Endothelial cell of umbilical vein (primary cell): ENCODE measurements around the gene SYTL2. TPM values are rescaled to one million over a fixed set of nuclear protein-coding genes. Genes with fewer than 3 reads are reported as not detected.

Experiments used
- BruUV-seq: library from RNA; stranded (reverse); fragments of 400-500 nt; replicated peaks from 2 replicates; lab custom pipeline; 2021; lab: Mats Ljungman, UMichigan
- CTCF ChIA-PET: fragments of 300-600, 350-600 bp; sonication (Branson Sonifier 250); formaldehyde crosslinking; loops from one replicate; lab custom pipeline; 2021; ENCODE audit warnings: antibody characterized with exemption, inconsistent platforms; lab: Charles Lee
- POLR2A ChIA-PET: fragments of 300-600, 350-600 bp; sonication (Branson Sonifier 250); formaldehyde crosslinking; loops from one replicate; lab custom pipeline; 2021; ENCODE audit warnings: antibody characterized with exemption, inconsistent platforms; lab: Charles Lee
- DNase-seq: peaks from one replicate; pipeline ENCODE4 v3.0.0-alpha.2; 2011; ENCODE audit warnings: low read depth, low spot score
- FAIRE-seq: peaks from 2 replicates; lab custom pipeline; 2011; peaks lifted over from hg19 to GRCh38; lab: Jason Lieb, UNC
- H2AFZ ChIP-seq: 2 replicates; pipeline ENCODE4 v1.6.0; 2012; ENCODE audit warnings: low read depth, low read length, control low read depth, inconsistent platforms
- H3K27ac ChIP-seq: 2 replicates; pipeline ENCODE4 v1.5.1; 2011; ENCODE audit warnings: low read depth, mild to moderate bottlenecking, control low read depth, low read length, moderate library complexity; ENCODE audit not compliant: insufficient read depth
- H3K27me3 ChIP-seq, 2 experiments: 2 replicates each; pipeline versions ENCODE4 v1.6.0 to v1.6.1; 2011; ENCODE audit warnings: low read length in 2 of 2, mixed read lengths in 1 of 2; ENCODE audit not compliant: control insufficient read depth in 2 of 2, insufficient read depth in 2 of 2
- H3K36me3 ChIP-seq, 2 experiments: 2 replicates in 1 of 2; 3 replicates in 1 of 2; pipeline ENCODE4 v1.5.1; 2011; ENCODE audit warnings: low read length in 2 of 2, mild to moderate bottlenecking in 1 of 2, moderate library complexity in 1 of 2; ENCODE audit not compliant: control insufficient read depth in 2 of 2, insufficient read depth in 2 of 2; ENCODE audit errors: extremely low read depth in 1 of 2
- H3K4me1 ChIP-seq: 3 replicates; pipeline ENCODE4 v1.5.1; 2011; ENCODE audit warnings: mild to moderate bottlenecking, low read length; ENCODE audit not compliant: control insufficient read depth, insufficient read depth; ENCODE audit errors: extremely low read depth
- H3K4me2 ChIP-seq: 2 replicates; pipeline ENCODE4 v1.6.1; 2011; ENCODE audit warnings: low read length, control low read depth, mixed read lengths; ENCODE audit not compliant: insufficient read depth
- H3K4me3 ChIP-seq, 3 experiments: fragments of 200-600 bp in 1 of 3; sonication (generic), shearing (Covaris generic) in 1 of 3; replicated peaks in 1 of 3; 2 replicates each; pipeline ENCODE4 v1.5.1; 2011 to 2016; ENCODE audit warnings: control low read depth in 3 of 3, low read length in 3 of 3, mild to moderate bottlenecking in 2 of 3, inconsistent platforms in 1 of 3, low read depth in 1 of 3, moderate library complexity in 1 of 3; ENCODE audit not compliant: insufficient read depth in 1 of 3
- H3K79me2 ChIP-seq: 2 replicates; pipeline ENCODE4 v1.6.0; 2012; ENCODE audit warnings: low read length, inconsistent platforms; ENCODE audit not compliant: control insufficient read depth, insufficient read depth
- H3K9ac ChIP-seq: replicated peaks from 2 replicates; pipeline ENCODE3; 2011; ENCODE audit warnings: low read length, control low read depth; ENCODE audit not compliant: insufficient read depth; ENCODE audit errors: extremely low read depth
- H3K9me1 ChIP-seq: replicated peaks from 3 replicates; pipeline ENCODE4 v1.6.0; 2011; ENCODE audit warnings: mild to moderate bottlenecking, low read length; ENCODE audit not compliant: control insufficient read depth, insufficient read depth; ENCODE audit errors: extremely low read depth
- H3K9me3 ChIP-seq: replicated peaks from 2 replicates; pipeline ENCODE4 v1.5.1; 2012; ENCODE audit warnings: low read length, inconsistent platforms; ENCODE audit not compliant: control insufficient read depth, insufficient read depth
- H4K20me1 ChIP-seq: replicated peaks from 2 replicates; pipeline ENCODE3; 2011; ENCODE audit warnings: mild to moderate bottlenecking, low read length; ENCODE audit not compliant: control insufficient read depth, insufficient read depth; ENCODE audit errors: extremely low read depth
- GATA2 ChIP-seq: IDR thresholded peaks from 2 replicates; pipeline ENCODE4 v1.7.0; 2011; ENCODE audit warnings: low read depth, mild to moderate bottlenecking, moderate library complexity, mixed read lengths, low read length; ENCODE audit not compliant: insufficient read length, insufficient read depth
- JUN ChIP-seq: IDR thresholded peaks from 2 replicates; pipeline ENCODE4 v1.6.1; 2011; ENCODE audit warnings: borderline replicate concordance, low read depth; ENCODE audit not compliant: insufficient read length, insufficient read depth
- MYC ChIP-seq: IDR thresholded peaks from one replicate; pipeline ENCODE4 v1.6.1; 2011; ENCODE audit warnings: mild to moderate bottlenecking, low read depth, low read length
- POLR2A ChIP-seq: IDR thresholded peaks from 2 replicates; pipeline ENCODE4 v1.6.1; 2012; ENCODE audit warnings: low read depth, mild to moderate bottlenecking, control low read depth, low read length
- POLR2AphosphoS5 ChIP-seq: IDR thresholded peaks from 2 replicates; pipeline ENCODE4 v1.6.1; 2012; ENCODE audit warnings: low read depth, mild to moderate bottlenecking, control low read depth, low read length, moderate library complexity; ENCODE audit not compliant: insufficient read depth
- dilution Hi-C: fragments of 300-500 bp; cut with MboI; formaldehyde crosslinking; loops from one replicate; pipeline ENCODE4 v1.15.0; 2019; ENCODE audit warnings: low sequenced_read_pairs; ENCODE audit not compliant: extremely low pct_ligation_motif_present
- intact Hi-C: fragments of 100-400 bp; cut with micrococcal nuclease; formaldehyde crosslinking; loops from one replicate; pipeline ENCODE4 v1.10.0; 2022
- polyA plus RNA-seq, 4 experiments: library from polyadenylated mRNA; depleted of rRNA in 3 of 4; stranded (reverse) in 3 of 4; unstranded in 1 of 4; fragments of >200 nt; gene quantifications; 2 replicates each; pipeline versions ENCODE4 v1.2.1 to v1.2.3, GENCODE V29; 2011 to 2012; ENCODE audit warnings: missing spikeins in 1 of 4
- total RNA-seq: library from RNA; stranded (reverse); gene quantifications from 2 replicates; pipeline ENCODE4 v1.2.3, GENCODE V29; 2021
- TF ChIP-seq, protein P1 (sequence below): IDR thresholded peaks from 2 replicates; pipeline ENCODE4 v1.6.1; 2011; ENCODE audit not compliant: insufficient read depth, insufficient read length
- TF ChIP-seq, protein P2 (sequence below), 2 donors: IDR thresholded peaks; 1 replicate in 1 of 2; 2 replicates in 1 of 2; pipeline ENCODE4 v1.5.1; 2011; ENCODE audit warnings: low read length in 2 of 2, mild to moderate bottlenecking in 2 of 2, moderate library complexity in 2 of 2, control low read depth in 1 of 2, inconsistent platforms in 1 of 2, low read depth in 1 of 2; ENCODE audit not compliant: insufficient read depth in 1 of 2; ENCODE audit errors: extremely low read depth in 1 of 2

The SYTL2 gene
- total and polyA plus RNA-seq, 2 donors (not counting 3 experiments of a cell fraction or from before 2014, with no cell fraction given) = 1.4 to 2.4 TPM

GRCh38 chr11:85828640-85828978, 17.7 kb upstream of the SYTL2 start:
- Histone ChIP-seq H4K20me1 (no peaks in the 10 kb centered on the region), H3K9me1 (no peaks in the 10 kb centered on the region), H3K79me2 (no peaks in the 10 kb centered on the region), H3K4me3 (no peak overlapping the region), H3K4me2 (no peak overlapping the region), H3K27ac (no peak overlapping the region), H3K9ac (no peak overlapping the region), H2AFZ (no peak overlapping the region), H3K36me3 (no peaks in the 10 kb centered on the region), H3K4me1 (peaks cover 7% of the 10 kb centered on the region), H3K27me3 (no peaks in the 10 kb centered on the region), H3K9me3 (no peaks in the 10 kb centered on the region)
- CTCF ChIA-PET = interaction anchor here (1.1 kb wide), 1 partner anchor 26 kb away, joined by 3 read pairs; the partner anchor contains the start of gene CCDC83
- intact Hi-C loops (no loop called here), dilution Hi-C loops (no loop called here)
- DNase-seq (no peak), FAIRE-seq (no peak)
- TF ChIP-seq, protein P1, sequence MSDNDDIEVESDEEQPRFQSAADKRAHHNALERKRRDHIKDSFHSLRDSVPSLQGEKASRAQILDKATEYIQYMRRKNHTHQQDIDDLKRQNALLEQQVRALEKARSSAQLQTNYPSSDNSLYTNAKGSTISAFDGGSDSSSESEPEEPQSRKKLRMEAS = no peak
- TF ChIP-seq POLR2A (no peak), GATA2 (no peak)
- POLR2A ChIA-PET = no interaction called here
- BruUV-seq = no TSS peak

- BruUV-seq = no TSS peak
- Histone ChIP-seq H3K4me3 (no peak overlapping the region), H3K79me2 (no peaks in the 10 kb centered on the region), H3K9me3 (no peaks in the 10 kb centered on the region), H3K27me3 (no peaks in the 10 kb centered on the region), H3K4me1 (peaks cover 7% of the 10 kb centered on the region), H4K20me1 (no peaks in the 10 kb centered on the region), H3K4me2 (no peak overlapping the region), H3K9me1 (no peaks in the 10 kb centered on the region), H3K9ac (no peak overlapping the region), H3K36me3 (no peaks in the 10 kb centered on the region), H3K27ac (peak overlapping the region; percentile 3), H2AFZ (no peak overlapping the region)
- TF ChIP-seq, protein P2, sequence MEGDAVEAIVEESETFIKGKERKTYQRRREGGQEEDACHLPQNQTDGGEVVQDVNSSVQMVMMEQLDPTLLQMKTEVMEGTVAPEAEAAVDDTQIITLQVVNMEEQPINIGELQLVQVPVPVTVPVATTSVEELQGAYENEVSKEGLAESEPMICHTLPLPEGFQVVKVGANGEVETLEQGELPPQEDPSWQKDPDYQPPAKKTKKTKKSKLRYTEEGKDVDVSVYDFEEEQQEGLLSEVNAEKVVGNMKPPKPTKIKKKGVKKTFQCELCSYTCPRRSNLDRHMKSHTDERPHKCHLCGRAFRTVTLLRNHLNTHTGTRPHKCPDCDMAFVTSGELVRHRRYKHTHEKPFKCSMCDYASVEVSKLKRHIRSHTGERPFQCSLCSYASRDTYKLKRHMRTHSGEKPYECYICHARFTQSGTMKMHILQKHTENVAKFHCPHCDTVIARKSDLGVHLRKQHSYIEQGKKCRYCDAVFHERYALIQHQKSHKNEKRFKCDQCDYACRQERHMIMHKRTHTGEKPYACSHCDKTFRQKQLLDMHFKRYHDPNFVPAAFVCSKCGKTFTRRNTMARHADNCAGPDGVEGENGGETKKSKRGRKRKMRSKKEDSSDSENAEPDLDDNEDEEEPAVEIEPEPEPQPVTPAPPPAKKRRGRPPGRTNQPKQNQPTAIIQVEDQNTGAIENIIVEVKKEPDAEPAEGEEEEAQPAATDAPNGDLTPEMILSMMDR (IDR thresholded peaks at IDR 0.05; ENCODE audit: extremely low read depth in 1 of 2, insufficient read depth in 1 of 2, low read depth in 1 of 2, low read length in 2 of 2) = no peak
- TF ChIP-seq JUN (peak; percentile 35), MYC (no peak), POLR2AphosphoS5 (no peak)
- FAIRE-seq = no peak
- CTCF ChIA-PET = interaction anchor here (0.8 to 2.6 kb wide), 3 partner anchors 18 to 134 kb away, joined by 3 to 18 read pairs (median 3); partner anchors contain the start of gene CCDC83
- intact Hi-C loops (no loop called here), dilution Hi-C loops (no loop called here)
- POLR2A ChIA-PET = no interaction called here
- DNase-seq = peak; percentile 75
Observed at GRCh38 chr11:85827748-85828639, 17.1 kb upstream of the SYTL2 start.
